Astrocyte (in vitro differentiated cells and primary cell): ENCODE results near the gene NME3. TPM values are rescaled to one million over a fixed set of nuclear protein-coding genes. Genes with fewer than 3 reads are reported as not detected.

Source experiments
- DNase-seq: peaks from one replicate; pipeline ENCODE4 v3.0.0-alpha.2; 2010; ENCODE audit warnings: low read depth
- FAIRE-seq: peaks from 2 replicates; lab custom pipeline; 2011; peaks lifted over from hg19 to GRCh38; lab: Jason Lieb, UNC
- H2AFZ ChIP-seq: 2 replicates; pipeline ENCODE4 v1.6.0; 2012; ENCODE audit warnings: low read depth, low read length, inconsistent platforms
- H3K27ac ChIP-seq: 2 replicates; pipeline ENCODE4 v1.5.1; 2011; ENCODE audit warnings: low read depth, low read length, inconsistent platforms
- H3K27me3 ChIP-seq: 2 replicates; pipeline ENCODE4 v1.6.0; 2011; ENCODE audit warnings: low read length, inconsistent platforms; ENCODE audit not compliant: insufficient read depth
- H3K36me3 ChIP-seq: 2 replicates; pipeline ENCODE4 v1.5.1; 2011; ENCODE audit warnings: low read length, inconsistent platforms; ENCODE audit not compliant: insufficient read depth
- H3K4me1 ChIP-seq: 2 replicates; pipeline ENCODE4 v1.5.1; 2011; ENCODE audit warnings: low read length, inconsistent platforms; ENCODE audit not compliant: insufficient read depth
- H3K4me2 ChIP-seq: 2 replicates; pipeline ENCODE4 v1.6.0; 2012; ENCODE audit warnings: low read length, inconsistent platforms
- H3K4me3 ChIP-seq: 2 replicates; pipeline ENCODE4 v1.5.1; 2011; ENCODE audit warnings: low read depth, mild to moderate bottlenecking, low read length, inconsistent platforms; ENCODE audit not compliant: insufficient read depth
- H3K79me2 ChIP-seq: 2 replicates; pipeline ENCODE4 v1.6.0; 2012; ENCODE audit warnings: mild to moderate bottlenecking, low read length, inconsistent platforms; ENCODE audit not compliant: insufficient read depth
- H3K9ac ChIP-seq: 2 replicates; pipeline ENCODE4 v1.6.0; 2012; ENCODE audit warnings: mild to moderate bottlenecking, low read length, inconsistent platforms
- H3K9me3 ChIP-seq: 2 replicates; pipeline ENCODE4 v1.5.1; 2012; ENCODE audit warnings: low read depth, mild to moderate bottlenecking, low read length, inconsistent platforms; ENCODE audit not compliant: insufficient read depth
- H4K20me1 ChIP-seq: 2 replicates; pipeline ENCODE4 v1.6.0; 2012; ENCODE audit warnings: low read length, inconsistent platforms; ENCODE audit not compliant: insufficient read depth
- H3K27ac Mint-ChIP-seq: one replicate; pipeline ENCODE4 v1.8.0; 2021; ENCODE audit warnings: mild to moderate bottlenecking, mixed read lengths; ENCODE audit not compliant: unreplicated experiment
- H3K27me3 Mint-ChIP-seq: one replicate; pipeline ENCODE4 v1.8.0; 2021; ENCODE audit warnings: low read depth, mixed read lengths; ENCODE audit not compliant: unreplicated experiment
- H3K36me3 Mint-ChIP-seq: one replicate; pipeline ENCODE4 v1.8.0; 2021; ENCODE audit warnings: low read depth, mixed read lengths; ENCODE audit not compliant: unreplicated experiment
- H3K4me1 Mint-ChIP-seq: one replicate; pipeline ENCODE4 v1.8.0; 2021; ENCODE audit warnings: low read depth, mixed read lengths; ENCODE audit not compliant: unreplicated experiment
- H3K4me3 Mint-ChIP-seq: one replicate; pipeline ENCODE4 v1.8.0; 2021; ENCODE audit warnings: mild to moderate bottlenecking, moderate library complexity, mixed read lengths; ENCODE audit not compliant: unreplicated experiment
- H3K9me3 Mint-ChIP-seq: one replicate; pipeline ENCODE4 v1.8.0; 2021; ENCODE audit warnings: mild to moderate bottlenecking, mixed read lengths; ENCODE audit not compliant: unreplicated experiment
- EZH2 ChIP-seq: IDR thresholded peaks from 2 replicates; pipeline ENCODE4 v1.6.1; 2012; ENCODE audit warnings: mild to moderate bottlenecking, low read length, inconsistent platforms; ENCODE audit not compliant: insufficient read depth
- total RNA-seq: library from RNA; stranded (reverse); gene quantifications from 2 replicates; pipeline ENCODE4 v1.2.1, GENCODE V29; 2021
- TF ChIP-seq, protein P1 (sequence below): IDR thresholded peaks from 2 replicates; pipeline ENCODE4 v1.5.1; 2011; ENCODE audit warnings: low read depth, mild to moderate bottlenecking, inconsistent platforms, low read length, moderate library complexity; ENCODE audit not compliant: insufficient read depth

The NME3 gene
- total RNA-seq, 1 donor from 2014 or later, result 36.3 TPM

- peaks cover 17% of the 10 kb centered on the region for H3K4me1 ChIP-seq
- H2AFZ ChIP-seq, result no peak overlapping the region
- H4K20me1 ChIP-seq, result peaks cover 46% of the 10 kb centered on the region
- no peak overlapping the region for H3K27ac ChIP-seq
- no peak overlapping the region for H3K9ac ChIP-seq
- H3K79me2 ChIP-seq, result peaks cover 48% of the 10 kb centered on the region
- no peak for FAIRE-seq
- Mint-ChIP-seq H3K4me3 (no peak overlapping the region), H3K27ac (no peak overlapping the region), H3K27me3 (no peaks in the 10 kb centered on the region), H3K4me1 (peaks cover 9% of the 10 kb centered on the region), H3K9me3 (no peaks in the 10 kb centered on the region), H3K36me3 (peaks cover 2% of the 10 kb centered on the region)
- no peak overlapping the region for H3K4me2 ChIP-seq
- no peak overlapping the region for H3K4me3 ChIP-seq
- no peaks in the 10 kb centered on the region for H3K36me3 ChIP-seq
- H3K9me3 ChIP-seq, result no peaks in the 10 kb centered on the region
- H3K27me3 ChIP-seq, result no peaks in the 10 kb centered on the region
- no peak for TF ChIP-seq EZH2
- TF ChIP-seq, protein P1, sequence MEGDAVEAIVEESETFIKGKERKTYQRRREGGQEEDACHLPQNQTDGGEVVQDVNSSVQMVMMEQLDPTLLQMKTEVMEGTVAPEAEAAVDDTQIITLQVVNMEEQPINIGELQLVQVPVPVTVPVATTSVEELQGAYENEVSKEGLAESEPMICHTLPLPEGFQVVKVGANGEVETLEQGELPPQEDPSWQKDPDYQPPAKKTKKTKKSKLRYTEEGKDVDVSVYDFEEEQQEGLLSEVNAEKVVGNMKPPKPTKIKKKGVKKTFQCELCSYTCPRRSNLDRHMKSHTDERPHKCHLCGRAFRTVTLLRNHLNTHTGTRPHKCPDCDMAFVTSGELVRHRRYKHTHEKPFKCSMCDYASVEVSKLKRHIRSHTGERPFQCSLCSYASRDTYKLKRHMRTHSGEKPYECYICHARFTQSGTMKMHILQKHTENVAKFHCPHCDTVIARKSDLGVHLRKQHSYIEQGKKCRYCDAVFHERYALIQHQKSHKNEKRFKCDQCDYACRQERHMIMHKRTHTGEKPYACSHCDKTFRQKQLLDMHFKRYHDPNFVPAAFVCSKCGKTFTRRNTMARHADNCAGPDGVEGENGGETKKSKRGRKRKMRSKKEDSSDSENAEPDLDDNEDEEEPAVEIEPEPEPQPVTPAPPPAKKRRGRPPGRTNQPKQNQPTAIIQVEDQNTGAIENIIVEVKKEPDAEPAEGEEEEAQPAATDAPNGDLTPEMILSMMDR, result no peak
- no peak for DNase-seq
These were observed 7.1 kb upstream of the NME3 start for GRCh38 chr16:1778200-1779179.

DNA sequence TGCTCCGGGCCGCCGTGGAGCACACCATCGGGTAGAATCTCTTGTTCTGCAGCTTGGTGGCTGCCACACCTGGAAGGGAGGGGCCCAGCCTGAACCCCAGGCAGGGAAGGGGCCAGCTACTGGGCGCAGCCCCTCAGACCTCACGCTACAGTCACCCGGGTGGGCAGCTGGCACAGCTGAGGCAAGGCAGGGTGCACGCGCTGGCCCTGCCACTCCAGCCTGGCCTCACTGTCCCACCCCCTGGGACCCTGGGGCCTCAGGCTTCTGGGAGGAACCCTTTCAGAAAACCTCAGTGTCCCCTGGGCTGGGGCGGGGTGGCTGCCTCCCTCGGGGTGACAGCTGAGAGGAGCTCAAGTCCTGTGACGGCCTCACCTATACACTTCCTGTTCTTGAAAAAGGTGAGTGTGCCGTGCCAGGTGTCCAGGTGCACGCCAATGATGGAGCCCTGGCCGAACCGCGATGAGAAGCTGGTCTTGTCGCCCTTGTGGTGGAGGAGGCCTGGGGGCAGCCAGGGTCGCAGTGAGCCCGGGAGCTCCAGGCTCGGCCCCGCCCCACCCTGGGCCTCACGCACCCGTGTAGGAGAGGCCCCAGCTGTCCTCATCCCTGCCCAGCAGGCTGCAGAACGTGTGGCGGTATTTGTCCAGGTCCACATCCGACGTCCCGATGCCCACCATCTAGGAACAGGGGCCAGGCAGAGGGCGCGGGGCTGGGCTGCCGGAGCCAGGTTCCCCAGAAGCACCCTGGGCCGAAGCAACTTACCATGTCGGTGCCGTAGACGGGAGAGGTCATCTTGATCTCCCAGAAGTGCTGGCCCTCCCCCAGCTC is 6.2 kb upstream of the NME3 start:
- TF ChIP-seq, protein P1, result no peak
- no peak for TF ChIP-seq EZH2
- no peak overlapping the region for H3K4me3 Mint-ChIP-seq
- no peaks in the 10 kb centered on the region for H3K9me3 Mint-ChIP-seq
- FAIRE-seq, result no peak
- Histone ChIP-seq H3K36me3 (no peaks in the 10 kb centered on the region), H3K79me2 (peaks cover 51% of the 10 kb centered on the region), H3K27ac (no peak overlapping the region), H3K4me3 (no peak overlapping the region), H3K27me3 (no peaks in the 10 kb centered on the region), H2AFZ (no peak overlapping the region), H3K9ac (no peak overlapping the region), H3K9me3 (no peaks in the 10 kb centered on the region), H3K4me1 (peaks cover 17% of the 10 kb centered on the region), H4K20me1 (peaks cover 46% of the 10 kb centered on the region), H3K4me2 (no peak overlapping the region)
- H3K4me1 Mint-ChIP-seq, result peaks cover 9% of the 10 kb centered on the region
- H3K27me3 Mint-ChIP-seq, result no peaks in the 10 kb centered on the region
- H3K27ac Mint-ChIP-seq, result no peak overlapping the region
- peaks cover 2% of the 10 kb centered on the region for H3K36me3 Mint-ChIP-seq
- no peak for DNase-seq
